ENCODE measurements around the gene HORMAD2.

- TF ChIP-seq, protein P1, sequence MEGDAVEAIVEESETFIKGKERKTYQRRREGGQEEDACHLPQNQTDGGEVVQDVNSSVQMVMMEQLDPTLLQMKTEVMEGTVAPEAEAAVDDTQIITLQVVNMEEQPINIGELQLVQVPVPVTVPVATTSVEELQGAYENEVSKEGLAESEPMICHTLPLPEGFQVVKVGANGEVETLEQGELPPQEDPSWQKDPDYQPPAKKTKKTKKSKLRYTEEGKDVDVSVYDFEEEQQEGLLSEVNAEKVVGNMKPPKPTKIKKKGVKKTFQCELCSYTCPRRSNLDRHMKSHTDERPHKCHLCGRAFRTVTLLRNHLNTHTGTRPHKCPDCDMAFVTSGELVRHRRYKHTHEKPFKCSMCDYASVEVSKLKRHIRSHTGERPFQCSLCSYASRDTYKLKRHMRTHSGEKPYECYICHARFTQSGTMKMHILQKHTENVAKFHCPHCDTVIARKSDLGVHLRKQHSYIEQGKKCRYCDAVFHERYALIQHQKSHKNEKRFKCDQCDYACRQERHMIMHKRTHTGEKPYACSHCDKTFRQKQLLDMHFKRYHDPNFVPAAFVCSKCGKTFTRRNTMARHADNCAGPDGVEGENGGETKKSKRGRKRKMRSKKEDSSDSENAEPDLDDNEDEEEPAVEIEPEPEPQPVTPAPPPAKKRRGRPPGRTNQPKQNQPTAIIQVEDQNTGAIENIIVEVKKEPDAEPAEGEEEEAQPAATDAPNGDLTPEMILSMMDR (IDR thresholded peaks at IDR 0.05): no peak
- no peak for TF ChIP-seq POLR2A (IDR thresholded peaks at IDR 0.05)
These were observed 36.3 kb downstream of the HORMAD2 start for GRCh38 chr22:30116362-30117117.

Measured in tibial nerve (tissue), 3 donors.